Stimulated activated CD8-positive, alpha-beta memory T cell treated with anti-CD3 and anti-CD28 coated beads, Interleukin-4, amount 100 ng/mL, for 24 hours (primary cell): ENCODE measurements around the gene EYA2.

ENCODE experiments used
- DNase-seq: peaks from one replicate; pipeline ENCODE4 v3.0.0-alpha.2; 2020; ENCODE audit warnings: low read depth

EYA2 gene

GRCh38 chr20:47066484-47067270 is 172.0 kb downstream of the EYA2 start:
- no peak for DNase-seq

DNA sequence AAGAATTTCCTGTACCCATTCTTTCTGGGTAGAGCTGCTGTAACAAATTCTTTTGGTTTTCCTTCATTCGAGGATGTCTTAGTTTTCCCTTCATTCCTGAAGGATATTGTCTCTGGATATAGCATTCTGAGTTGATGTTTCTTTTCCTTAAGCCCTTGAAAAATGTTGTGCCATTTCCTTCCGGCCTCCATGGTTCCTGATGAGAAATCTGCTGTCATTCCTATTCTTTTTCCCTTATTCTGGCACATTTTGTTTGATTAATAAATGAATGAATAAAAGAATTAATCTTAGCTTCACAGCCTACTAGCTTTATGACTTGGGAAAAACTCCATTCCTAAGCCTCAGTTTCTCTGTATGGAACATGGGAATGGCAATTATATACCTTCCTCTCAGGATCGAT is 173.1 kb downstream of the EYA2 start:
- DNase-seq = no peak

GRCh38 chr20:47070176-47070575 is 175.5 kb downstream of the EYA2 start:
- DNase-seq = no peak

DNA sequence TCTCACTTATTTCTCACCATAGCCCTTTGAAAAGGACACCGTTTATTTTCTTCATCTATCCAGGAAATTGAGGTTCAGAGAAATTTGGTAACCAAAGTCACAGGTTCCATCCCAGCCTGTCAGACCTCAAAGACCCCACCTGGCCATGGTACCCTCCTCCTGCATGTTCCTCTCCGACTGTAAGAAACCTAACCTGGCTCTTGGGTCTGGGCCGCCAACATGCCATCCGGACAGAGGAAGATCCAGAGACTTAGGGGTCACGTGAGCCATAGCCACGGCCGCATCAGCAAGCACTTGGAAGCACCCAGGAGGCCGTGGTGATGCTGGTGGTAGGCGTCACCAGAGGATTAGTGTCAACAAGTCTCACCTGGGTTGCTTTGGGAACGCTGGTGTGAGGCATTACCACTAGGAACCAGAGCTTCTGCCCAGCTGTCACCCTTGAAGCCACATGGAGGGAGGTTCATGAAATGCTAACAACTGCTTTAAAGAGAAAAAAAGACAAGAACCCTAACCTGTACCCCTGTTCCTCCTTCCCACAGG is 177.1 kb downstream of the EYA2 start:
- no peak for DNase-seq

DNA sequence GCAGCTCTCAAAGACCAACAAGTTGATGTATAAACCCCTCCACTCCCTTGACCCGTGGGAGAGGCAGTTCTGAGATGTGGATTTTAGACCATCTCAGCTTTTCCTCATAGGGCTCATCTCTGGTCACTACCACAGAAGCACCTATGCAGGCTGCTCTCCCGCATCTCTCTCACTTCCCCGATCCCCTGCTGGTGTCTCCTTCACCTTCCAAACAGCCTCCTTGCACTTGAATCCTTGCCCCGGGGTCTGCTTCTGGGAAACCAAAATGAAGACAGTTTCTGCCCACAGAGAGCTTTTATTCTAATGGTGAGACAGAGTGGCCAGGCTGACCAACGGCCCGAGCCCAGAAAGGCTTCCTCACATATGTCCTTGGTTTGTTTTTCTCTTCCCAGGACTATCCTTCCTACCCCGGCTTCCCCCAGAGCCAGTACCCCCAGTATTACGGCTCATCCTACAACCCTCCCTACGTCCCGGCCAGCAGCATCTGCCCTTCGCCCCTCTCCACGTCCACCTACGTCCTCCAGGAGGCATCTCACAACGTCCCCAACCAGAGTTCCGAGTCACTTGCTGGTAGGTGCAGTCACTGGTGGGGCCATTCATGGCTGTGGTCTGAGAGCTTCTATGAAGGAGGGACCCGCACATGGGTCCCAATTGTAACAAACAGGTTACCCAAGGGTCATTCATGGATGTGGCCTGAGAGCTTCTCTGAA is 179.3 kb downstream of the EYA2 start:
- DNase-seq = no peak

DNA sequence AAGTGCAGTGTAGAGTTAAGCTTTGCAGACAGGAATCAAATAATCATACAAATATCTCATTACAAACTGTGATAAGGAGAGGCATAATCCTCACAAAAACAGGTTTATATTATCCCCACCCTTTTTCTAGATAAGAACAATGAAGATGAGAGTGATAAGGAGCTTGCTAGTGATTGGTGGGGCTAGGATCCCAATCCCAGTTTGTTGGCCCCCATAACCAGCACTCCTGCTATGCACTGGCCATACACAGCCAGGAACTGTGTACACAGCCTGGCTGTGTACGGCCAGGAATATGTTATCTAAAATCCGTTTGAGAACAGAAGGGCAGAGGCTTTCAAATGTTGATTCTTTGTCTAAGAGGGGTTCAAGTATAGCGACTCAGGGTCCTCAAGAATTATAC is 180.6 kb downstream of the EYA2 start:
- no peak for DNase-seq

DNA sequence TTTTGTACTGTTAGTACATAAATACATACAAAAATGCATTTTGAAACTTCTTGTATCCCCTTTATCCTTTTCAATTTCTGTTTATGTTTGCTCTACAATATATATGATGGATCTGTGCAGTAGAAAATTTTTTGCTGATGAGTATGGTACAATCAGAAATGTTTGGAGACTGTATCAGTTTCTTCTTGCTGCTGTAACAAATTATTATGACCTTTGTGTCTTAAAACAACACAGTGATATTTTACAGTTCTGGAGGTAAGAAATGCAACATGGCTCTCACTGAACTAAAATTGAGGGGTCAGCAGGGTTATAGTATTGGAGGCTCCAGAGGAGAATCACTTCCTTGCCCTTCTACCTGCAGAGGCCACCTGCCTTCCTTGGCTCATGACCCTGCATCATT is 184.4 kb downstream of the EYA2 start:
- no peak for DNase-seq

- DNase-seq = no peak
Observed at GRCh38 chr20:47080365-47080764, 185.7 kb downstream of the EYA2 start.

- no peak for DNase-seq
Observed at GRCh38 chr20:47086316-47086715, 191.7 kb downstream of the EYA2 start.

DNA sequence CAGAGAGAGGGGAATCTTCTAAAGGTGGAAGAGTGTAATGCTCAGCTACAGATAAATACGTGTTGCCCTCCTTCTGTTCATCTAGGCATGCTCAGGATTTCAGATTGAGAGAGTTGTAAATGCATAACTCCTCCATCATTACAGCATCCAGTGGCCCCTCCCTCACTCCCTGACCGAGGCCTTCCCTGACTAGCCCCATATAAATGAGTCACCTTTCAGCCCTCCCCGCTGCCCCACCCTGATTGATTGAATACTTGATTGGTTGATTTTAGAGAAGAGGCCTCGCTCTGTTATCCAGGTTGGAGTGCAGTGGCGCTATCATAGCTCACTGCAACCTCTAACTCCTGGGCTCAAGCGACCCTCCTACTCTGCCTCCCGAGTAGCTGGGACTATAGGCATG is 193.7 kb downstream of the EYA2 start:
- DNase-seq = no peak

DNA sequence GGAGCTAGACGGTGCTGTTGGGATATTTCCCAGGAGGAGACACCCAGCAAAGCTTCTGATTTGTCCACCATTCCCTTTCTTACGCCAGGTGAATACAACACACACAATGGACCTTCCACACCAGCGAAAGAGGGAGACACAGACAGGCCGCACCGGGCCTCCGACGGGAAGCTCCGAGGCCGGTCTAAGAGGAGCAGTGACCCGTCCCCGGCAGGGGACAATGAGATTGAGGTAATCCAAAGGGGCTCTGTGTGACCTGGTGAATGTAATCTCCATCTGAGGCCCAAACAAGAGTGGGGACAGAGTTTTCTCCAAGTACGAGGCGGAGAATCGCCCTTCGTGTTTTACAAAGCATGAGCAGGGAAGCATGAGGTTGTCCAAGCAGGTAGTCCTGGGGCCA is 194.5 kb downstream of the EYA2 start:
- DNase-seq = no peak

DNA sequence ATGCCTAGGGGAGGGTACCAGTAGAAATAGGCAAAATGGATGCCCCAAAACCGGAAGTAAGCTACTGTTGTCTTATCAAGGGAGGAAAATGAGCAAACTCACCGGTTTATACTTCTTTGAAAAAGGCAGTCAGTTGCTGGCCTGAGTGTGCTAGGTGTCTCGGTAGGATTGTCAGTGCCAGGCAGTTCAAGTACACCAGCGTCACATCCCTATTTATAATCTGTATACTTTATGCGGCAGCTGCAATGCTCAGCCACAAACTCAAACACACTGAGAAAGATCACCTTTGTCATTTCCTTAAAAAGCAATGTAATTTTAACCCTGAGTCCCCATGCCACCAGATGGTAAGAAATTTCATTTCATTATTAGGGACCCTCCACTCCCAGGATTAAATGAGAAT is 196.2 kb downstream of the EYA2 start:
- DNase-seq = no peak

DNA sequence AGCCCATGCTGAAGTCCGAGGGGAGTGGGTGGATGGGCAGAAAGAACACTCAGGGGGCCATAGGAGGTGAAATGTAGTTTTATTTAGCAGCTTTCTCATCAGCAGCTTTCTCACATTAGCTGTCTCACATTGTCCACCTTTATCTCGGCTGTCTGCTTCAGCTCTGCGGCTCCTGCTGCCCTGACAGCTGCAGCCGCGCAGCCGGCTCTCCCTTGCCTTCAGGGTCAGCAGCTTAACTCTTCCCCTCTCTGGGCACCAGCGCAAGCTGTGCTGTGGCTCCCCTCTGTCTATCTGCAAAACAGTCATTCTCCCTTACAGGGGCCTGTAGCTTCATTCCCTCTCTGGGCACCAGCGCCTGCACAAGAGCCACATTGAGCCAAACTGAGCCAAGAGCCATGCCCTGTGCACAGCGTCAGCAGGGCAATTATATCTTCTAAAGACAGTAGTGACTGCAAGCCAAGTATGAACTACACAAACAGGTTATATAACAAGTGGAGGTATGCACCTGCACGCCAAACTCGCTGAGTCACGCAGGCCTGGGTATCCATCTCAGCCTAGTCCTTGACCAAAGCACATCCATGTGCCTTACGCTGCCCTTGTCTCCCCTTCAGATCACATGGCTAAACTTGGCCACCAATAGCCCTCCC is 198.8 kb downstream of the EYA2 start:
- no peak for DNase-seq

DNA sequence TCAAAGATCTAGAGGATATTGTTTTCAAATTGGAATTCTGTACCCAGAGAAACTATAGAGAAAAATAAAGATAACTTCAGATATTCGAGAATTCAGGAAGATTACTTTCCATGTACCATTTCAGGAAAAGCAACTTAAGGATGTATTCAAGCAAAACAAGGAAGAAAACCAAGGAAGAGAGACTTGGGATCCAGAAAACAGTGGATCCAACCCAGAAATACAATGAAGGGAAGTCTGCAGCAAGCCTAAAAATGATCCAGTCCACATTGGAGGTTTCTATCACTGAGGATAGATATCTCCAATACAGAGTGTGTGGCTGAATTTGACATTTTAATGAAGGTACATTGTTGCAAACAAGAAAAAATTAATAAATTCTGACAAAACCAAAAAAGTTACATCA is 201.0 kb downstream of the EYA2 start:
- no peak for DNase-seq

DNA sequence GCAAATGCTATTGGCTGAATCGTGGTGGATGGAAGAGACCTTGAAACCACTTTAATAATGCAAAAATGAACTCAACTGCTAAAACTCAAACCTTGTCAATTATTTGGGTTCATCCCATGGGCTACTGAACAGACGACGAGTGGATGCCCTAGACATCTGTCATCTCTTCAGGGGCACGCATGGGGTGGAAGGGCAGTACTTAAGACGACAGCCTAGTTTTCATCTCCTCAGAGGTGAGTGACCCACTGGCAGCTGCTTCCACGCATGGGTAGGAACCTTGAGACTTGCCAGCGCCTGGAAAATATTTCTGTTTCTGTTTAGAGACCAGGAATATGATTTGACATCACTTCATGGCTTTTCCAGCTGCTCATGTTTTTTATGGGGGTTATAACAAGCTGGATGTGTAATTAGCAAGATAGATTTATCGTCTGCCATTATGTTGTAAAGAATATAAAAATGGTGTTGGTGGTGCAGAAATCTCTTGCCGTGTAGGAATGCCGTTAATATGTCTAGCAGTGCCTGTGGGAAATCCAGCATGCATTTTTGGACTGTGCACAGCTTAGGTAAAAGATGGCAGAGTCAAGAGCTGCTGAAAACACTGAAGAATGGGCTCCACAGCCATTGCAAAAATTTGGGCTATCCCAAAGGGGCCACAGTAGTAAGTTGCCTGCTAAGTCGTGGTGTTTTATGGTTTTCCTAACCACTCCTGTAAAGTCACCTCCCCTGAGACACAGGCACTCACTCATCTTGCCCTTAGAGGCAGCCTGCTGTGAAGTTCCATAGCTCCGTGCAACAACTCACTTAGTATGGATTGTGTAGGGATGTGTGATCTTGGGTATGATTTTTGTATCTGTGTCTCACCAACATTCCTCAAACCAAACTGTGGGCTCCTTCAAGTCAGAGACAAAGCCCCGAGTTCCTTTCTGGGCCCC is 203.3 kb downstream of the EYA2 start:
- no peak for DNase-seq

- DNase-seq = no peak
Observed at GRCh38 chr20:47099093-47099492, 204.4 kb downstream of the EYA2 start.

GRCh38 chr20:47099825-47100441 is 205.3 kb downstream of the EYA2 start:
- no peak for DNase-seq

- DNase-seq = no peak
Observed at GRCh38 chr20:47102629-47103028, 208.0 kb downstream of the EYA2 start.

GRCh38 chr20:47106786-47107185 is 212.1 kb downstream of the EYA2 start:
- DNase-seq = no peak

GRCh38 chr20:47108994-47109393 is 214.4 kb downstream of the EYA2 start:
- DNase-seq = no peak

DNA sequence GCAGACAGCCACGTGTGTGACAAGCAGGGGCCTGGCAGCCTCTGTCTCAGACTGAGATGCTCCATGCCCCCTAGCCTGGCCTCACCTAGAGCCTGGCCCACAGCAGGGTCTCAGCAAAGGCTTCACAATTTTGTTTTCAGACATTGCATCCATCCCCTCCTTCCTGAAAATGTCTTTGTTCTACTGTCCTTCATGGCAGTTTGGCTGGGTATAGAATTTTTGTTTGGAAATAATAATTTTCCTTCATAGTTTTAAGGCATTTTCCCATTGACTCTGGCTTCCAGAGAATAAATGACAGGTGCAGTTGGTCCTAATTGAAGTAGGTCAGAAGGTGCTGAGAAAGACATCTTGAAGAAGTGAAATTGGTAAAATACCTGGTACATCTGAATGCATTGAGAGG is 216.2 kb downstream of the EYA2 start:
- no peak for DNase-seq
